ENCODE measurements around the gene CA4. TPM values are rescaled to one million over a fixed set of nuclear protein-coding genes. Genes with fewer than 3 reads are reported as not detected.

The CA4 gene
- total RNA-seq, 1 experiment from 2014 or later: 1.7 TPM

GRCh38 chr17:60155427-60155814 lies 5.6 kb downstream of the CA4 start:
- no peak overlapping the region for H3K27ac ChIP-seq (ENCODE audit: insufficient read length, low read depth, low read length)
- no peak overlapping the region for H4K5ac ChIP-seq (ENCODE audit: insufficient read length, low read depth, low read length)
- H3K9me3 ChIP-seq (ENCODE audit: control insufficient read depth, low read depth, low read length): no peaks in the 10 kb centered on the region
- no peak overlapping the region for H2BK20ac ChIP-seq (ENCODE audit: low read depth, low read length, poor library complexity, severe bottlenecking)
- no peaks in the 10 kb centered on the region for H3K36me3 Mint-ChIP-seq (ENCODE audit: insufficient read depth in 1 of 3, low read depth in 3 of 3)
- H3K23me2 ChIP-seq (ENCODE audit: insufficient read length, low read depth, low read length, poor library complexity, severe bottlenecking): no peaks in the 10 kb centered on the region
- no peaks in the 10 kb centered on the region for H3K79me1 ChIP-seq (ENCODE audit: insufficient read depth, low read depth, low read length, poor library complexity, severe bottlenecking)
- peaks cover 4% of the 10 kb centered on the region; the same call in 1 of the 2 replicates for H3K27me3 ChIP-seq (ENCODE audit: insufficient read depth, low read length)
- no peak overlapping the region; a peak in 1 of 7 replicates for H3K27ac Mint-ChIP-seq
- H3K79me2 ChIP-seq (ENCODE audit: insufficient read depth, low read length): no peaks in the 10 kb centered on the region
- H2AFZ ChIP-seq (ENCODE audit: low read length): no peak overlapping the region
- no peak overlapping the region for H3K18ac ChIP-seq (ENCODE audit: insufficient read length, low read depth, low read length)
- H3K4me1 ChIP-seq (ENCODE audit: insufficient read depth, low read length): peaks cover 21% of the 10 kb centered on the region; the same call in 1 of the 2 replicates
- no peak overlapping the region for H2AK5ac ChIP-seq (ENCODE audit: insufficient read length, low read length)
- peaks cover 53 to 74% of the 10 kb centered on the region in 2 experiments for H3K4me1 Mint-ChIP-seq
- H3K4me3 Mint-ChIP-seq: peak overlapping the region in 1 of 2 experiments; percentile 21; a peak in 2 of 5 replicates
- no peaks in the 10 kb centered on the region; a peak in 1 of 5 replicates for H3K9me3 Mint-ChIP-seq
- no peak overlapping the region for H3K23ac ChIP-seq (ENCODE audit: insufficient read length, low read depth, low read length)
- peak overlapping the region; percentile 45; the same call in 1 of the 2 replicates for H3K14ac ChIP-seq (ENCODE audit: insufficient read depth, low read length)
- no CpG with 5 or more reads among the region's 3 CpGs for WGBS (ENCODE audit: extremely low coverage, insufficient read length, low lambda C conversion rate)
- H4K91ac ChIP-seq (ENCODE audit: insufficient read length, low read depth, low read length): no peak overlapping the region
- no peak overlapping the region for H4K8ac ChIP-seq (replicated peaks; ENCODE audit: insufficient read length, low read depth, low read length)
- no peak overlapping the region for H3T11ph ChIP-seq (ENCODE audit: low read length)
- no peak for TF ChIP-seq CTCF (conservative IDR thresholded peaks at IDR 0.05)
- no peak overlapping the region for H2BK5ac ChIP-seq (ENCODE audit: insufficient read length, low read length)
- peak overlapping the region; percentile 76 for H3K56ac ChIP-seq (ENCODE audit: insufficient read length, low read depth, low read length)
- no peak overlapping the region for H3K4me2 ChIP-seq (ENCODE audit: insufficient read depth, insufficient read length, low read length)
- no peak overlapping the region for H3K9ac ChIP-seq (ENCODE audit: extremely low read depth, insufficient read length, low read length)
- no peak overlapping the region for H2BK120ac ChIP-seq (ENCODE audit: low read depth, low read length, poor library complexity, severe bottlenecking)
- H3K4ac ChIP-seq (ENCODE audit: low read depth, low read length): no peak overlapping the region
- H4K20me1 ChIP-seq (ENCODE audit: control insufficient read depth, insufficient read depth, insufficient read length): no peaks in the 10 kb centered on the region
- H2BK15ac ChIP-seq (ENCODE audit: low read depth, low read length): 0 out of 2 replicates have a peak overlapping the region, but pooled peaks have one; percentile 59
- no peak overlapping the region for H2BK12ac ChIP-seq (ENCODE audit: insufficient read length, low read depth, low read length)
- H3K27me3 Mint-ChIP-seq (ENCODE audit: low read depth): peaks cover 58% of the 10 kb centered on the region
- DNase-seq: no peak
